ENCODE results near the gene TMEM234.

DNA sequence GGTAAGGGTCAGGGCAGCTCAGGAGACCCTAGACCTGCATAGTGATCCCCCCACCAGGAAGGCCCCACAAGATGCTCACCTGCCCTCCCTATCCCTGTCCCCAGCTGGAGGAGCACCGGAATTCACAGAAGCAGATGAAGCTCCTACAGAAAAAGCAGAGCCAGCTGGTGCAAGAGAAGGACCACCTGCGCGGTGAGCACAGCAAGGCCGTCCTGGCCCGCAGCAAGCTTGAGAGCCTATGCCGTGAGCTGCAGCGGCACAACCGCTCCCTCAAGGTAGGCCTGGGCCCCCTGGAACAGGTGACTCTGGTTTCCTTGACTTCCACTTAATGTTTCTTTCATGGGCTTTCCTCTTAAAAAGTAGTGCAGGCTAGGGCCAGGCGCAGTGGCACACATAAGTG, 34.3 kb downstream of the TMEM234 start:
- TF ChIP-seq MTA2 (IDR thresholded peaks at IDR 0.05; ENCODE audit: low read depth) = no peak
- no peak for TF ChIP-seq DPF2 (IDR thresholded peaks at IDR 0.05)
- TF ChIP-seq, protein P1, sequence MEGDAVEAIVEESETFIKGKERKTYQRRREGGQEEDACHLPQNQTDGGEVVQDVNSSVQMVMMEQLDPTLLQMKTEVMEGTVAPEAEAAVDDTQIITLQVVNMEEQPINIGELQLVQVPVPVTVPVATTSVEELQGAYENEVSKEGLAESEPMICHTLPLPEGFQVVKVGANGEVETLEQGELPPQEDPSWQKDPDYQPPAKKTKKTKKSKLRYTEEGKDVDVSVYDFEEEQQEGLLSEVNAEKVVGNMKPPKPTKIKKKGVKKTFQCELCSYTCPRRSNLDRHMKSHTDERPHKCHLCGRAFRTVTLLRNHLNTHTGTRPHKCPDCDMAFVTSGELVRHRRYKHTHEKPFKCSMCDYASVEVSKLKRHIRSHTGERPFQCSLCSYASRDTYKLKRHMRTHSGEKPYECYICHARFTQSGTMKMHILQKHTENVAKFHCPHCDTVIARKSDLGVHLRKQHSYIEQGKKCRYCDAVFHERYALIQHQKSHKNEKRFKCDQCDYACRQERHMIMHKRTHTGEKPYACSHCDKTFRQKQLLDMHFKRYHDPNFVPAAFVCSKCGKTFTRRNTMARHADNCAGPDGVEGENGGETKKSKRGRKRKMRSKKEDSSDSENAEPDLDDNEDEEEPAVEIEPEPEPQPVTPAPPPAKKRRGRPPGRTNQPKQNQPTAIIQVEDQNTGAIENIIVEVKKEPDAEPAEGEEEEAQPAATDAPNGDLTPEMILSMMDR (IDR thresholded peaks at IDR 0.05 in 2 of 3, conservative IDR thresholded peaks at IDR 0.05 in 1 of 3; ENCODE audit: control insufficient read depth in 2 of 3, extremely low read depth in 1 of 3, insufficient read depth in 1 of 3, low read depth in 3 of 3, low read length in 3 of 3) = no peak
- no peak for TF ChIP-seq SREBF2 (IDR thresholded peaks at IDR 0.05; ENCODE audit: low read length)
- TF ChIP-seq, protein P2, sequence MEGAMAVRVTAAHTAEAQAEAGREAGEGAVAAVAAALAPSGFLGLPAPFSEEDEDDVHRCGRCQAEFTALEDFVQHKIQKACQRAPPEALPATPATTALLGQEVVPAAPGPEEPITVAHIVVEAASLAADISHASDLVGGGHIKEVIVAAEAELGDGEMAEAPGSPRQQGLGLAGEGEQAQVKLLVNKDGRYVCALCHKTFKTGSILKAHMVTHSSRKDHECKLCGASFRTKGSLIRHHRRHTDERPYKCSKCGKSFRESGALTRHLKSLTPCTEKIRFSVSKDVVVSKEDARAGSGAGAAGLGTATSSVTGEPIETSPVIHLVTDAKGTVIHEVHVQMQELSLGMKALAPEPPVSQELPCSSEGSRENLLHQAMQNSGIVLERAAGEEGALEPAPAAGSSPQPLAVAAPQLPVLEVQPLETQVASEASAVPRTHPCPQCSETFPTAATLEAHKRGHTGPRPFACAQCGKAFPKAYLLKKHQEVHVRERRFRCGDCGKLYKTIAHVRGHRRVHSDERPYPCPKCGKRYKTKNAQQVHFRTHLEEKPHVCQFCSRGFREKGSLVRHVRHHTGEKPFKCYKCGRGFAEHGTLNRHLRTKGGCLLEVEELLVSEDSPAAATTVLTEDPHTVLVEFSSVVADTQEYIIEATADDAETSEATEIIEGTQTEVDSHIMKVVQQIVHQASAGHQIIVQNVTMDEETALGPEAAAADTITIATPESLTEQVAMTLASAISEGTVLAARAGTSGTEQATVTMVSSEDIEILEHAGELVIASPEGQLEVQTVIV (IDR thresholded peaks at IDR 0.05; ENCODE audit: borderline replicate concordance, partially characterized antibody) = no peak

Measured in GM12878 (cell line).